SHP77 (cell line): ENCODE results near the gene MORC3.
A peak's percentile ranks its signal among the peaks of the same experiment; 100 is the strongest.
"Not testable (repeated sequence)": the region's sequence is repeated elsewhere in the genome, so short reads cannot be mapped to it uniquely, and the experiment has no call there.

Experiments used
- DNase-seq, 2 experiments: peaks; one replicate each; lab custom pipeline; 2025; lab: John Stamatoyannopoulos, UW

Gene MORC3

DNA sequence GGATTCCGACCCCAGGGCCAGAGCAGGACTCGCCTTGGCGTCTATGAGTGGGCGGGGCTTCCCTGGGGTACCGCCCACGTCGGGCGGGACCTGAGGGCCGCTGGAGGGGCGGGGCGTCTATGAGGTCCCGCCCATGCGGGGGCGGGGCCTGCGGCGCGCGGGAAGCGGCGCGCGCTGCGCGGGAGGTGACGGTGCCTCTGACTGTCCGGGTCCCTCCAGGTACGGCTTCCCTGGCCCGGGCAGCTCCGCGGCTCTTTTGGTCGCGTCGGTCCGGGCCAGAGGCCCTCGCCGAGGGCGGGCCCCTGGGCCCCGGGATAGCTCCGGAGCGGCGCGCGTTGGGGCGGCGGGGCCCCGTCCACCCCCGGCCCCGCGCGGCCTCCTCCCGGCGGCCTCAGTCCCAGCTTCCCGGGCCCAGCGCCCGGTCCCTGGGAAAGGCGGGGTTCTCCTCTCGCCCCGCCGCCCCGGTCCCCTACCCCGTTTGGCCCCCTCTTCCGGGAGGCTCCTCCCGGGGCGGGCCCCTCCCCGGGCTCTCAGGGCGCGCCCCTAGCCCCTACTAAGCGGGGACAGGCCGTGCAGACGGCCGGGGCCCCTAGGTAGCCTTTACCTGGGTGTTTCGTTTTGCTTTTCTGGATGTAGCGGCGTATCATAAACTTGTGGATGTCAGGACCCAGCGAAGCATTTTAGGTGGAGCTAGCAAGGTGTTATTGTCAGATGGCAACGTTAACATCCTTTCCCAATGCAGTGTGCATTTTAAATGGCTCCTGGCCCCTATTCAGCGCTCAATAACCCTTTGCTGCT is 65.4 kb downstream of the MORC3 start, which contains the start of gene CHAF1B:
Gene CHAF1B (plus strand): TSS at position 160 of the 798 bp plus-strand sequence. CDS start 745 bp downstream, outside the sequence.
- DNase-seq: peak; percentile 50 to 64

DNA sequence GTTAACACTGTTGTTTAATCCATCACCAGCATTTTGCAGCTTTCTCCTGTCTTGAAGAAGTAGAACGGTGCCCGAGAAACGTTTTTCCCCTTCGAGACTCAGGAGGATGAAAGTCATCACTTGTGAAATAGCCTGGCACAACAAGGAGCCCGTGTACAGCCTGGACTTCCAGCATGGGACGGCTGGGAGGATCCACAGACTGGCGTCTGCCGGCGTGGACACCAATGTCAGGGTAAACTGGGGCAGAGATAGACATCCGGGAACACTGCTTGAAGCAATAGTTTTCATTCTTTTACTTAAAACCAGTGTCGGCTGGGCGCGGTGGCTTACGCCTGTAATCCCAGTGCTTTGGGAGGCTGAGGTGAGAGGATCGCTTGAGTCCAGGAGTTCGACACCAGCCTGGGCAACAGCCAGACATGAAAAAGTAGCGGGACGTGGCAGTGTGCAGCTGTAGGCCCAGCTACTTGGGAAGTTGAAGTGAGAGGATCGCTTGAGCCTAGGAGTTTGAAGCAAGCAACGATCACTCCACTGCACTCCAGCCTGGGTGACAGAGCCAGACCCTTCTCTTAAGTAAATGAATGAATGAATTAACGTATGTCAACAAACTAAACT is 66.1 kb downstream of the MORC3 start:
- no peak for DNase-seq

DNA sequence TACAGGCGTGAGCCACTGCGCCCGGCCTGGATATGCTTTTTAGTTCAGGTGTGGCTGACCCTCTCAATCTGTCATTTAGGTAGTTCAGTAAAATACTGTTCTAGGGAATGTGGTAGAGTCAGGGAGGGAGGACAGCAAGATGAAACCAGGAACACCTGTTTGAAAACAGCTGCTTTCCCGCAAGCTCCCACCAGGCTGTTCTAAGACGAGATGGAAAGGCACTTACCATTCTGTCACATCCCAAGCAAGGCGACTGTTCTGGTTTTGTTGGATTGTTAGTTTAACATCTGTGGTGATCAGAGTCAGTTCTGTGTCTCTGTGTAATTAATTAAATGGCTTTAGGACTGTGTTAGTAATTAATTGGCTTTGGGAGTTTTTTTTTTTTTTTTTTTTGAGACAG is 68.1 kb downstream of the MORC3 start:
- no peak for DNase-seq

DNA sequence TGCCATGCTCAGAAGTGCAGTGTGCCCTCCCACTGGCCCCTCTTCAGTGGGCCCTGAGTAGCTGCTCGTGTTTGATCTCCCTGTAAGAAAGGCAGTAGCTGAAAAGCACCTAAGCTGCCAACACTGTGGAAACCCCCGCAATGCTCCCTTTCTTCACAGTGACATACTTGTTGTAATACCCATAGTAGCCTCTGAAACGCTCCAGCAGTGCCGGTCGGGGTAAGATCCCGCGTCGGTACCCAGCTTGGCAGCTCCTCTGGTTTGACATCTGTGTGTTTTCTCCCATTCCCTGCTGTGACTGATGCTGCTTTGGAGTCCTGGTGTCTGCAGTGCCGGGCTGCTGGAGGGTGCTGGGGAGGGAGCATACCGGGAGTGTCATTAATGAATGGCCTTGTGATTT is 68.8 kb downstream of the MORC3 start:
- no peak for DNase-seq

DNA sequence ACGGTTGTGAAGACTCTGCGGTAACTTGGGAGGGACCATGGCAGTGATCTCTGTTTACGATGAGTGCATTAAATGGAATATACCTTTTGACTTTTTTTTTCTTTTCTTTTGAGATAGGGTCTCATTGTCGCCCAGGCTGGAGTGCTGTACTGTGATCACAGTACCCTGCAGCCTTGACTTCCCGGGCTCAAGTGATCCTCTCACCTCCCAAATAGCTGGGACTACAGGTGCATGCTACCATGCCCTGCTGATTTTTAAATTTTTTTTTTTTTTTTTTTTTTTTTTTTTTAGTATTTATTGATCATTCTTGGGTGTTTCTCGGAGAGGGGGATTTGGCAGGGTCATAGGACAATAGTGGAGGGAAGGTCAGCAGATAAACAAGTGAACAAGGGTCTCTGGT is 71.7 kb downstream of the MORC3 start:
- not testable (repeated sequence) for DNase-seq

DNA sequence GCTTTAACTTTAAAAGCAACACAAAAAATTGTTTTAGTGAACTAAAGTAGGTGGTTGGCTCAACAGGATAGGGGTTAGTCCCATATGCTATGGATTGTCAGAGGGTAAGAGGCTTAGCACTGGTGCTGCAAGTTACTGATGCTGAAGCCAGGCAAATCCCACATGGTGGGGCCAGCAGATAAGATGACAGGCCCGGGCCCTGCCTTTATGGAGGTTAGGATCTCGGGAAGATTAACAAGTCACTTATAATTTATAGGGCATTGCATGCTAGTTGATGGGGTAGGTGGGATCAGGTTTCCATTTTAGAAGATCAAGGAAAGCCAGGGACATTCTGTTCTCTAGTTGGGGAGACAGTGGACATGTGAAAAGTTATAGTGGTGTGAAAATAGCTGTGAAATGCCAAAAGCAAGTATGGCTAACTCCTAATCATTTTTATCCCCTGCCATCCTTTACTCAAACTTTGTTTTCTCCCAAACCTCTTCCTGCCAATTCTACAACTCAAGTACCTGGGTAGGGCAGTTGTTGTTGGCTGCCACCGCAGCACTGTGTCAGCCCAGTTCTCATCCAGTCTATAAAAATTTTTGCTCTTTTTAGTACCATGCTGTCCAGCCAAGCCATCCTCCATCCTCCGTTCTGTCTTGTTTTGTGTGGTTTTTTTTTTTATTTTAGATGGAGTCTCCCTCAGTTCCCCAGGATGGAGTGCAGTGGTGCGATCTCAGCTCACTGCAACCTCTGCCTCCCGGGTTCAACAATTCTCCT is 75.5 kb downstream of the MORC3 start:
- DNase-seq: no peak

DNA sequence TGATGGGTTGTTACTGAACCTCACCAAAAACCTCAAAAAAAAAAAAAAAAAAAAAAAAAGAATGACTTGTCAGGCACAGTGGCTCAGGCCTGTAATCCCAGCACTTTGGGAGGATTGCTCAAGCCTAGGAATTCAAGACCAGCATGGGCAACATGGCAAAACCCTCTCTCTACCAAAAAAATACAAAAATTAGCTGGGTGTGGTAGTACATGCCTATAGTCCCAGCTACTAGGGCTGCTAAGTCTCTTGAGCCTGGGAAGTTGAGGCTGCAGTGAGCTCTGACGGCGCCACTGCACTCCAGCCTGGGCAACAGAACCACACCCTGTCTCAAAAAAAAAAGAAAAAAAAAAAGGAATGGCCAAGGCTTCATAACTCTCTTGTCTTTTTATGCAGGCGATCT is 76.3 kb downstream of the MORC3 start:
- no peak for DNase-seq

DNA sequence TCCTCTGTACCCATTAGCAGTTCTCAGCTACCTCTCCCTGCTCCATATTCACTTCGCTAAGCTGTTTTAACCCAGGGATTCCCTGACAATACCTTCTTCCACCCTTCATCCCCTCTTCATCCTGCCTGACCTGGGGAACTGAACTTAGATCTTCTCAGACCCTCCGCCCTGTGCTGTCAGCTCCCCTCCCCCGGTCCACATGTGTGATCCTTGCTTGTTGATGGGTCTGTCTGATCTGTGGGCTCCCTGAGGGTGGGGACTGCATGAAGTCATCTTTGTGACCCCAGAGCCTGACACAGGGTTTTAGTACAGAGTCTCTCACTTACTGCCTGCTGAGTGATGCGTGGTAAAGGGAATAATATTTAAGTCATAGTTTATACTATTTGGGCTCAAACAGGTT is 77.0 kb downstream of the MORC3 start:
- no peak for DNase-seq

DNA sequence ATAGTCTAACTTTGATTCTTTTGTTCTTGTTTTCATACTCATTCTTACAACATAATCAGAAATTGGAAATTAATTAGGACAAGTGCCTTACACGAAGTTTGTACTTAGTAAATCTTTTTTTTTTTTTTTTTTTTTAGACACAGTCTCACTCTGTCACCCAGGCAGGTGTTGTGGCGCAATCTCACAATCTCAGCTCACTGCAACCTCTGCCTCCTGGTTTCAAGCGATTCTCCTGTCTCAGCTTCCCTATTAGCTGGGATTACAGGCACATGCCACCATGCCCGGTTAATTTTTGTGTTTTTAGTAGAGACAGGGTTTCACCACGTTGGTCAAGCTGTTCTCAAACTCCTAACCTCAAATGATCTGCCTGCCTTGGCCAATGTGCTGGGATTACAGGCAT is 77.6 kb downstream of the MORC3 start:
- DNase-seq: no peak

DNA sequence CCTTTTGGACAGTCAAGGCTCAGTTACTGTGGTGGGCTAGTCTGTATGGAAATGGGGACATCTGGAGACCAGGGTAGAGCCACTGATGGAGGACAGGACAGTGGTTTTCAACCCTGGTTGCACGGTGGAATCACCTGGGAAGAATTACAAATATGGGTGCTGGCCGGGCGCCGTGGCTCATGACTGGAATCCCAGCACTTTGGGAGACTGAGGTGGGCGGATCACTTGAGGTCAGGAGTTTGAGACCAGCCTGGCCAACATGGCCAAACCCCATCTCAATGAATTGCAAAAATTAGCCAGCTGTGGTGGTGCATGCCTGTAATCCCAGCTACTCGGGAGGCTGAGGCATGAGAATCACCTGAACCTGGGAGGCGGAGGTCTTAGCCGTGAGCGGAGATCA is 79.7 kb downstream of the MORC3 start:
- not testable (repeated sequence) for DNase-seq

DNA sequence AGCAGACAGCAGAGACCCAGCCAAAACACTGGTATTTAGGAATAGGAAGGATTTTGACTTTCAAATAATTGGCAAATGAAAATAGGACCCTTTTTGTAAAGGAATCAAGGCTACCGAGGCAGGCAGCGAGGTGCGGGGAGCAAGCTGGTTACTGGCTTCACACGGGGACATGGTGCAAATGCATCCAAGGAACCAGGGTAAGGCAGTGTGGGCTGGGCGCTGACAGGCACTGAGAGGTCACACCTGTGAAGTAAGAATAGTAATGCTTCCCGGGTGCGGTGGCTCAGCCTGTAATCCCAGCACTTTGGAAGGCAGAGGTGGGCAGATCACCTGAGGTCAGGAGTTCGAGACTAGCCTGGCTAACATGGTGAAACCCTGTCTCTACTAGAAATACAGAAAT is 80.7 kb downstream of the MORC3 start:
- no peak for DNase-seq

DNA sequence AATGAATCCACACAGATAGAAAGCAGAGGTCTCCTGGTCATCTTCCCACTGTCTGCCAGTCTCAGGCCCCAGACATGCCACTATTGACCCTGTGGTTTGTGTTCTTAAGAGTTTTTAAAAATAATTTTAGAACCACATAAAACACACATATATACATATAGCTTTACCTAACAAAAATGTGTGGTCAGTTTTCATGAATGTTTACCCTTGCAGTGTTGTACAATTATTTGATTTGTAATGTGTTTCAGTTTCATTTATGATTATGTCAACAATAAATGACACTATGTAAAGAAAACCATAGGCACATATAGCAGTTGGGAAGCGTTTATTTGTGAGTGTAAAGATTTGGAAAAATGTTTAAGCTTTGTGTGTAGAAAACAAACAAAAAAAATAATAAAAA is 82.3 kb downstream of the MORC3 start:
- no peak for DNase-seq

DNA sequence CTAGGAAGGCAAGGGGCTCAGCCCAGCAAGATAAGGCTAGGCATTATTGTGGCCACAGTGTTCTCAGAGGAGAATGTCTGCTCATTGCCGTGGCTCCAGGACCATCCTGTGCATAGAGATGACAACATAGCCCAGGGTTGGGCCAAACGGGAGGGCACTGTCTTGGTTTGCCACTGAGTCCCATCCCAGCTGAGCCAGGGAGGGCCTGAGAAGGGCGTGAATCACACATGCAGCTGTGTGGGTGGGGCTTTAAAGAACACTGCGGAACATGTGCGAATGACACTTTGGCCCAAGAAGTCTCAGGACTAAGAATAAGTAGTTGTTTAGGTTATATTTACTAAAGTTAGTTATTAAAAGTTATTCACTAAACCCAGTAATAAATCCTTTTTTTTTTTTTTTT is 83.7 kb downstream of the MORC3 start:
- no peak for DNase-seq

DNA sequence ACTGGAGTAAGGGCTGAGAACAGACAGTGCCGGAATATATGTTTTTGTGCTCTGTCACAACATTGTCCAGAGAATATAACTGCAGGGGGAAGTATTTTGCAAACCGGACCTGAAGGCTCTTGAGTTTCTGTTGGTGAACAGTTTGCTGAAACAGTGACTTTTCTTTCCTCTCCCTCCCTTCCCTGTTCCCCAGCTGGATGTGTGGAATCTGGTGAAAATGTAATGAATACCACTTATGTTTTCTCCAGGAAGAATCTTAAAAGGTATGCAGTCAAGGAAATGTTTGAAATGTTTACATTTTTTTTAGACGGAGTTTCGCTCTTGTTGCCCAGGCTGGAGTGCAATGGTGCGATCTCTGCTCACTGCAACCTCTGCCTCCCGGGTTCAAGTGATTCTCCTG is 88.6 kb downstream of the MORC3 start:
- no peak for DNase-seq

DNA sequence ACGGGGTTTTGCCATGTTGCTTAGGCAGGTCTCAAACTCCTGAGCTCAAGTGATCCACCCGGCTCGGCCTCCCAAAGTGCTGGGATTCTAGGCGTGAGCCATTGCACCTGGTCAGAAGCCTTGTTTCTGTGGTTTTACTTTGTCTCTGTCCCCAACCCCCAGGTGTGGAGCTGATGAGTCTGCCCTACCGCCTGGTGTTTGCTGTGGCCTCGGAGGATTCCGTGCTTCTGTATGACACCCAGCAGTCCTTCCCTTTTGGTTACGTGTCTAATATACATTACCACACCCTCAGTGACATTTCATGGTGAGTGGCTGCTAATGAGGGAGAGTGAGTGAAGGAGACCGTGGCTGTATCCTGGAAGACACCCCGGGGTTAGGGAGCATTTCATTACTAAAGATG is 91.3 kb downstream of the MORC3 start:
- no peak for DNase-seq

DNA sequence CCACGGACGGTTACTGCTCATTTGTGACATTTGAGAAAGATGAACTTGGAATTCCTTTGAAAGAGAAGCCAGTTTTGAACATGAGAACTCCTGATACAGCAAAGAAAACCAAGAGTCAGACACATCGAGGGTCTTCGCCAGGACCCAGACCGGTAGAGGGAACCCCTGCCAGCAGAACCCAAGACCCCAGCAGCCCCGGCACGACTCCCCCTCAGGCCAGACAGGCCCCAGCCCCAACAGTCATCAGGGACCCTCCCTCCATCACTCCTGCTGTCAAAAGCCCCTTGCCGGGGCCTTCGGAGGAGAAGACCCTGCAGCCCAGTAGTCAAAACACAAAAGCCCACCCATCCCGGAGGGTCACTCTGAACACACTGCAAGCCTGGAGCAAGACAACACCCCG is 92.9 kb downstream of the MORC3 start:
- DNase-seq: no peak

DNA sequence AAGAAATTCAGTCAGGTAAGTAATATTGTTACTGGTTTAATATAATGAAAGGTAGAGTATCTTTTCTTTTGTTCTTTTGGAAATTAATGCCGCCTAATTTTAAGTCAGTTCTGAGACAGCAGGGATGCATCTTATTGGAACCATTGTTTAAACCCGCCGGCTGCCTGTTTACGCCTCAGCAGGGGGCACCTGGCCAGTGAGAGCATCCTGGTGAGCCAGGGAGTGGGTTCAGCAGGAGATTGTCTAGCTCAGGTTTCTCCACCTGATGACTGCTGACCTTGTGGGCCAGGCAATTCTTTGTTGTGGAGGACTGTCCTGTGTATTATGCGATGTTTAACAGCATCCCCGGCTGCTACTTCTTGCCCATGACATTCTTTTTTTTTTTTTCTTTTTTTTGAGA is 95.4 kb downstream of the MORC3 start:
- no peak for DNase-seq

DNA sequence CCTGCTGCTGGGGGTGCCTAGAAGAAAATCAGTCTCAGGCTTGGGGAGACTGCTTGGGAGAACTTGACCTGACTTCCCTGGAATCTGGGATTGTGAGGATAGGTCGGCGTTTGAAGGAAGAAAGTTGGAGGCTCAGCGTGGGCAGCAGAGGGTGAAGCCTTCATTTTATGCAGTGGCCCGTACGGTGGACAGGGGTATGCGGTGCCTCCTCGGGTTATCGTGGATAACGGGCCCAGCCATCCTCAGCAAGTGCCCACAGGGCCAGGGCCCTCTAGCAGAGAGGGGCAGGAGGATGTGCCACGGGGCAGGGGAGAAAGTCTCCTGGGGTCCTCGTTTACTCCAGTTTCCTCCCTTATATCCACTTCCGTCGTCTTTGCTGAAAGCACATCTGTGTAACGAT is 99.2 kb downstream of the MORC3 start:
- no peak for DNase-seq

DNA sequence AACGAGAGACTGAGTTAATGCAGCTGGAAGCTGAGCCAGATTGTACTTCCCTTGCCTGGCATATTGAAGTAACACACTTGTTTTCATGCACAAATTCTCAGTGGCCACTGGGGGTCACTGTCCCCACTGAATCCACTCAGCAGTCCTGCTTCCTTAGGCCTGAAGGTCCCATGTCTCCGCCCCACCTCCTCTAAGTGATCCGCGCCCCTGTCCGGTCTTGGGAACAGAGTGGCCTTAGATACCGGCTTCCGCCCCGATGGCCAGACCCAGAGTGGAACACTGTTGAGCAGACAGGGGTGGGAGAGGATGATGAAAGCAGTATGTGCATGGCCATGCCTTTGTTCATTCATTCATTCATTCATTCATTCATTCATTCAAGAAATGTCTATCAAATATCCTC is 100.0 kb downstream of the MORC3 start:
- DNase-seq: peak; percentile 62 to 66

DNA sequence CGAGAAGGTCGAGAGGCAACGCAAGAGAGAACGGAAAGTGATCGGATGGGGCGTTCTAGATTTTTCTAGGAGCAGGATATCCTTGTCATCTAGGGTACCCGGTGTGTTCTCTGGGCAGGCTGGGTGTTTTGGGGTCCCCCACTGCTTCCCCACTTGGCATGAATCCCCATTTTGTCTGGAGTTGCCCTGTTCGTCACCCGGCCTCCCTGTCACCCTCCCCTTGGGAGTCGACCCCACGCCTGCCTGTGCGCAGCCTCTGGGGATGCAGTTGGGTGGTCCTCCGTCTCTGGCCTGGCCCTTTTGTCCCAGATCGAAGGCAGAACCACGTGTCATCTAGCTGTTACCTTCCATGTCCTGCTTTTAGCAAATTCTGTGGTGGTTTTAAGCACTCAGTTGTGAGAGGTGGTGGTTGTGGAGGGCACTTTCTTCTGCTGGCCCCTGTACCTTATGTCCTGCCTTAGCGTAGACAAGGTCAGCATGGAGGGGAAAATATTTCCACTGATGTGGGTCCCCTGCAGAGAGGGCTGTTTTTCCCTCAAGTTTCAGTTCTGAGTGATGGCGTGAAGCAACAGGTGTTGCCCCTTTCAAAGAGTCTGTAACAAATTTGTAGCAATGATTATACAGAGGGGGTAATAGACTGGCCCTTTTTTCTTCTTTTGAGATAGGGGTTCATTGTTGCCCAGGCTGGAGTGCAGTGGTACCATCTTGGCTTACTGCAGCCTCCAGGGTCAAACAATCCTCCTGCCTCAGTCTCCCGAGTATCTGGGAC is 100.8 kb downstream of the MORC3 start:
- DNase-seq: no peak

DNA sequence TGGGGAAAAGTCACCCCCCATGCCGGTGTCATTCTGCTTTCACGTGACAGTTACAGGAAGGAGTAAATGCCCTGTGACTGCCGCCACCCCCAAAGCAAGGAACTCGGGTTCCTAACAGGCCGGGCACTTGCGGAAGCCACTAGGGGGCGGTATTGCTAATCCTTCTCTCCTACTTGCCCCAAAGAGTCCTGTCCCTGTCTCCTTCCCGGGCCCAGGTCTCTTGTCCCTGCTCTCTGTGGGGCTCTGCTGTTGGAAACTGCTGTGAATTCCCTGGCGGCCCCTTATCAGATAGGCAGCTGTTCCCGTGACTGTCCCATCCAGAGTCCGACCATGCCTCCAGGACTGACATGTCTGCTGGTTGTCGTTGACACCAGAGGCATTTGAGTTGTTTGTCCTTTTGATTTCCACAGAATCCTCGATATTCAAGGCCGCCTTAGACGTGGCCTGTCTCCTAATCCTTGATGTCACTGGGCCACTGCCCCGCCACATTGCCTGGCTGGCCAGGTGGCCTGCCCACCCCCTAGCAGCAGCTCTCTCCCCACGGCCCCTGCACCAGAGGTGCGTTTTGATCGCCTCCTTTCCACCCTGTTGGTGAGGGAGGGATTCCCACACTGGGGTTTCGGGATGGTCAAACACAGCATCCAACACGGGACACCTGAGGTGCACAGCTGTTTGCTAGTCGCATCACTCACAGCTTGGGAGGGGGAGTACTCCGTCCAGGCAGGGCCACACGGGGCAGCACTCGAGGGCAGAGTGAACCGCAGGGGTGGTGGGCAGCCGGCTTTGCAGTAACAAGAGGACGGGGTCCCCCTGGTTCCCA is 102.5 kb downstream of the MORC3 start:
- peak; percentile 34 to 41 for DNase-seq
